HG02588 (cell line): Measurements from ENCODE around the gene GFOD1.
"Not testable (repeated sequence)": the region's sequence is repeated elsewhere in the genome, so short reads cannot be mapped to it uniquely, and the experiment has no call there.

Experiments
- ATAC-seq: cut with Tn5 transposase; IDR thresholded peaks from one replicate; pipeline ENCODE4 v1.9.1; 2021; ENCODE audit warnings: mild to moderate bottlenecking, moderate library complexity; ENCODE audit not compliant: unreplicated experiment

Gene GFOD1

DNA sequence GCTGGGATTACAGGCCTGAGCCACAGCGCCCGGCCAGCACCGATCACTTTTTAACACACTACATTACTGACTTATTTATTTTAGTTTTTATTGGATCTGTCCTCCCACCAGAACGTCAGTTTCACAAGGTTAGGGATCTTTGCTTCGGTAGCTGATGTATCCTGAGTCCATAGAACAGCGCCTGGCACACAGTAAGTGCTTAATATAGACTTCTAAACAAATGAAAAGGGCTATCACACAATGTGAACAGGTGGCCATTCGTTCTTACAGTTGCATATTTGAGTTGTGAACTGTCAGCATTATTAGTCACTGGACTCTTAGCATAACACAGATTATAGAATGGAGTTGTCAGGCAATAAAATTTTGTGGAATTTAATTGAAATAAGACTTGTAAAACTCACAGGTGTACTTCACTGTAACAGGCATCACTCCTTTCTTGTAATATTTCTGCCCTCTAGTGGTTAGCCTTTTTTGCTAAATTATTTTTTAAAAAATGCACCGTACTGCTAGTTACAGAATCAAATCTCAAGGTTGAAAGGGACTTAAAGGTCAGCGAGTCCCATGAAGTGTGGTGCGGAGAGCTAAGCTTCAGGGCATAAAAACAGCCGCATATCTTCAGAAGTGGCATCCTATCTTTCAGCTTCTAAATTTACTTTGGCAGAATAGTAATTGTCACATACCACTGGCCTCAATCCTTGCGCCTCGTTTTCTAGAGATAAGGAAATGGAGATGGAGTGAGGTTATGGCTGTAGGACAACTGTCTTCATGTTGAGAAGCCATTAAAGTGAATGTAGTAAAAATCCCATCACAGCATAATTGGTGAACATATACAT, 155.7 kb downstream of the GFOD1 start:
- ATAC-seq, result no peak

GRCh38 chr6:13328875-13329183, 158.6 kb downstream of the GFOD1 start:
- no peak for ATAC-seq

- ATAC-seq, result peak; percentile 88
Observed at GRCh38 chr6:13328076-13328874, 159.1 kb downstream of the GFOD1 start, which contains the start of gene TBC1D7. TBC1D7 (minus strand) TSS chr6:13328537; CDS start chr6:13326898, 1,639 bp downstream.

GRCh38 chr6:13327691-13328075, 159.7 kb downstream of the GFOD1 start:
- no peak for ATAC-seq

DNA sequence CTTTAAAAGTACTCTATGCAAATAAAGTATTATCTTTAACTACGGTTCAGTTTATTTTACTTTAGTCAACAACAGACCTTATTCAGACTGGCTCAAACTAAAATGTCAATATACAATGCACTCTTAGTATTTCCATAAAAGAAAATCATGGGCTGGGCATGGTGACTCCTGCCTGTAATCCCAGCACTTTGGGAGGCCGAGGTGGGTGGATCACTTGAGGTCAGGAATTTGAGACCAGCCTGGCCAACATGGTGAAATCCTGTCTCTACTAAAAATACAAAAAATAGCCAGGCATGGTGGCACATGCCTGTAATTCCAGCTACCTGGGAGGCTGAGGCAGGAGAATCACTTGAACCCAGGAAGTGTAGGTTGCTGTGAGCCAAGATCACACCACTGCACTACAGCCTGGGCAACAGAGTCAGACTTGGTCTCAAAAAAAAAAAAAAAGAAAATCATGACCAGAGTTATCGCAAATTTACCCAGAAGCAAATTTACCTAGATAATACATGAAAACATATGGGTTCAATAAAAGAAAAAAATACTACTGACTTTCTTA, 161.3 kb downstream of the GFOD1 start:
- ATAC-seq, result not testable (repeated sequence)

DNA sequence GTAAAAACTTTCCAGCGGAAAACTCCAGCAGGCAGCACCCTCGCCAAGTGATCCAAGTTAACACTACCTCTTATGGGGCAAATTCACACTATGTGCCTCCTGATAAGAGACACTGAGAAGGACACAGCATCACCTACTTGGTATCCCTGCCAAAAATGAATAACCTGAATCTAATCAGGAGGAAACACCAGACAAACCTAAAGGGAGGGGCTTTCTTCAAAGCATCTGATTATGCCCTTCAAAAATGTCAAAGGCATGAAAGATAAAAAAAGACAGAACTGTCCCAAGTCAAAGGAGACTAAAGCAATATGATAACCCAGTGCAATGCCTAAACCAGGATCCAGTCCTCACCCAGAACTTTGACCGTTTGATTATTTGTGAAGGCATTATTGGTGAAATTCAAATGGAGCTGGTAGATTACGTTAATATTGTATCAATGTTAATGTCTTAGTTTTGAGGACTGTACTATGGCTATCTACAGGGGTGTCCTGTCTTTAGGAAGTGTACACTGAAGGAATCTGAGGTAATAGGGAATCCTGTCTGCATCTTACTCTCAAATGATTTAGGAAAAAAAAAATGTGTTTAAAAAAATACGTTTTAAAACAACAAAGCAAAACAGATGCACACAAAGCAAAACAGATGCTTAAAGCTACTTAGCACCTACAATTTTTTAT, 167.4 kb downstream of the GFOD1 start:
- no peak for ATAC-seq

DNA sequence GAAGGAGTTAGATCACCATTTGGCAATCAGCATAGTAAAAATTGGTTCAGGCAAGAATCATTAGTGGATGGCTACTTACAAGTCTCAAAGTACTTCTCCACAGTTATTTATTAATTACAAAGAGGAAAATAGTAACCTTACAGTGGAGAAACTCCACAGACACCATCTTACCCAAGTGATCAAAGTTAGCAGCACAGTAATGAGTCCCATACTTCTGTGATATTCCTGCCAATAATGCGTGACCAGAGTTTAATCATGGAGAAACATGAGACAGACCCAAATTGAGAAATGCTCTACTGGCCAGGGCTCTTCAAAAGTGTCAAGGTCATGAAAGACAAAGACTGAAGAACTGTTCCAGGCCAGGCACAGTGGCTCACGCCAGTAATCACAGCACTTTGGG, 168.6 kb downstream of the GFOD1 start:
- ATAC-seq, result no peak

- ATAC-seq, result no peak
Observed at GRCh38 chr6:13315896-13316295, 171.5 kb downstream of the GFOD1 start.

GRCh38 chr6:13314806-13315205, 172.6 kb downstream of the GFOD1 start:
- ATAC-seq, result no peak

GRCh38 chr6:13311155-13311554, 176.2 kb downstream of the GFOD1 start:
- no peak for ATAC-seq

DNA sequence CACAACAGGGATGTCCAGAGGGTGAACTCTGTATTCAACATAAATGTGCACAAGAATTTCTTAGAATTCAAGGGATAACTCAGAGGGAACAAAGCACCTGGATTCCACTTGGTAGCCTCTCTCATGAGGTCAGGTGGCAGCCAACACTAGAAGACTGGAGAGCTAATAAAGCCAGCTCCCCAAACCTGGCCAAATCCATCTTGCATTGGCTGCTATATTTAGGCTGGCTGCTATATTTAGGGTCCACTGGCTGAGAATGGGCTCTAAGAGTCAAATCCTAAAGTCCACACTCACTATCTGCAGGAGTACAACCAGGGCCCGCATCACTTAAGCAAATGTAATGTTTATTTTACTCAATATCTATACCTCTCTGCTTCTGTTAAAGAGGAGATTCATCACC, 179.1 kb downstream of the GFOD1 start:
- ATAC-seq, result no peak
